IMR-90 (cell line): ENCODE measurements around the gene ECE2. TPM values are rescaled to one million over a fixed set of nuclear protein-coding genes. Genes with fewer than 3 reads are reported as not detected.

Experiments used
- ATAC-seq: fragments of 200-7000 bp; cut with Tn5 transposase; 2 replicates; pipeline ENCODE4 v1.9.1; 2020; ENCODE audit warnings: low read depth, mild to moderate bottlenecking, moderate library complexity
- BruUV-seq: library from RNA; stranded (reverse); fragments of 400-500 nt; replicated peaks from 2 replicates; lab custom pipeline; 2021; lab: Mats Ljungman, UMichigan
- CTCF ChIA-PET: fragments of 300-600 bp; formaldehyde crosslinking; extraction: SDS; loops from one replicate; lab custom pipeline; 2021; ENCODE audit warnings: antibody characterized with exemption; lab: Yijun Ruan, JAX
- POLR2A ChIA-PET: fragments of 300-600 bp; sonication (Branson Sonifier 250); formaldehyde crosslinking; loops from one replicate; lab custom pipeline; 2022; ENCODE audit warnings: antibody characterized with exemption; ENCODE audit not compliant: unreplicated experiment; lab: Charles Lee
- DNase-seq: peaks from one replicate; pipeline ENCODE4 v3.0.0; 2013
- H2AFZ ChIP-seq: replicated peaks from 2 replicates; pipeline ENCODE3; 2013; ENCODE audit warnings: low read length, mild to moderate bottlenecking; ENCODE audit not compliant: poor library complexity
- H2AK5ac ChIP-seq: 2 replicates; pipeline ENCODE4 v1.6.1; 2013; ENCODE audit warnings: low read depth, low read length, inconsistent platforms
- H2AK9ac ChIP-seq: replicated peaks from 2 replicates; pipeline ENCODE3; 2013; ENCODE audit warnings: mild to moderate bottlenecking, low read depth, low read length, moderate library complexity; ENCODE audit not compliant: poor library complexity
- H2BK120ac ChIP-seq: 2 replicates; pipeline ENCODE4 v1.6.1; 2013; ENCODE audit warnings: low read depth, low read length, inconsistent platforms
- H2BK15ac ChIP-seq: 3 replicates; pipeline ENCODE4 v1.6.1; 2013; ENCODE audit warnings: low read depth, low read length, inconsistent platforms
- H2BK20ac ChIP-seq: 2 replicates; pipeline ENCODE4 v1.6.1; 2013; ENCODE audit warnings: low read depth, mild to moderate bottlenecking, inconsistent platforms, low read length, moderate library complexity
- H2BK5ac ChIP-seq: 2 replicates; pipeline ENCODE4 v1.6.1; 2013; ENCODE audit warnings: mild to moderate bottlenecking, low read depth, low read length, inconsistent platforms; ENCODE audit not compliant: poor library complexity, severe bottlenecking
- H3K14ac ChIP-seq: replicated peaks from 2 replicates; pipeline ENCODE4 v1.6.1; 2013; ENCODE audit warnings: low read depth, low read length, inconsistent platforms
- H3K18ac ChIP-seq: 2 replicates; pipeline ENCODE4 v1.6.1; 2013; ENCODE audit warnings: low read depth, low read length, control low read depth
- H3K23ac ChIP-seq: 2 replicates; pipeline ENCODE4 v1.6.1; 2013; ENCODE audit warnings: low read depth, low read length, inconsistent platforms
- H3K27ac ChIP-seq: 2 replicates; pipeline ENCODE4 v1.5.1; 2013; ENCODE audit warnings: mild to moderate bottlenecking, control low read depth, low read length; ENCODE audit not compliant: insufficient read depth
- H3K27me3 ChIP-seq: 2 replicates; pipeline ENCODE4 v1.6.1; 2013; ENCODE audit warnings: low read length; ENCODE audit not compliant: control insufficient read depth, insufficient read depth
- H3K36me3 ChIP-seq: 2 replicates; pipeline ENCODE4 v1.6.1; 2013; ENCODE audit warnings: low read length, mixed read lengths; ENCODE audit not compliant: control insufficient read depth, insufficient read depth
- H3K4ac ChIP-seq: 2 replicates; pipeline ENCODE4 v1.6.1; 2013; ENCODE audit warnings: low read depth, low read length, inconsistent platforms
- H3K4me1 ChIP-seq: 2 replicates; pipeline ENCODE4 v1.6.1; 2013; ENCODE audit warnings: low read length, mixed read lengths; ENCODE audit not compliant: control insufficient read depth, insufficient read depth
- H3K4me2 ChIP-seq: 2 replicates; pipeline ENCODE4 v1.6.1; 2013; ENCODE audit warnings: low read depth, mild to moderate bottlenecking, control low read depth, low read length, moderate library complexity
- H3K4me3 ChIP-seq: 2 replicates; pipeline ENCODE4 v1.5.1; 2013; ENCODE audit warnings: low read depth, mild to moderate bottlenecking, control low read depth, low read length, moderate library complexity; ENCODE audit not compliant: insufficient read depth
- H3K56ac ChIP-seq: 2 replicates; pipeline ENCODE4 v1.6.1; 2013; ENCODE audit warnings: low read length, inconsistent platforms; ENCODE audit not compliant: insufficient read depth; ENCODE audit errors: extremely low read depth
- H3K79me1 ChIP-seq, 2 experiments: 2 replicates each; pipeline ENCODE4 v1.6.1; 2013; ENCODE audit warnings: low read length in 2 of 2, inconsistent platforms in 1 of 2, low read depth in 1 of 2
- H3K9ac ChIP-seq: 2 replicates; pipeline ENCODE4 v1.6.1; 2013; ENCODE audit warnings: low read depth, low read length, control low read depth
- H3K9me1 ChIP-seq: 2 replicates; pipeline ENCODE4 v1.6.1; 2013; ENCODE audit warnings: low read length, inconsistent platforms; ENCODE audit not compliant: insufficient read depth
- H3K9me3 ChIP-seq: 2 replicates; pipeline ENCODE4 v1.6.1; 2013; ENCODE audit warnings: low read length; ENCODE audit not compliant: control insufficient read depth, insufficient read depth
- H4K20me1 ChIP-seq: 2 replicates; pipeline ENCODE4 v1.6.1; 2013; ENCODE audit warnings: low read length, inconsistent platforms; ENCODE audit not compliant: insufficient read depth
- H4K5ac ChIP-seq: 2 replicates; pipeline ENCODE4 v1.6.1; 2013; ENCODE audit warnings: mild to moderate bottlenecking, low read depth, low read length, control low read depth
- H4K8ac ChIP-seq, 2 experiments: 2 replicates each; pipeline ENCODE4 v1.6.1; 2013; ENCODE audit warnings: low read depth in 2 of 2, low read length in 2 of 2, control low read depth in 1 of 2, inconsistent platforms in 1 of 2
- H4K91ac ChIP-seq: 2 replicates; pipeline ENCODE4 v1.6.1; 2013; ENCODE audit warnings: low read depth, low read length, inconsistent platforms; ENCODE audit not compliant: insufficient read depth
- BHLHE40 ChIP-seq: fragments of 150-350 bp; IDR thresholded peaks from 2 replicates; pipeline ENCODE4 v1.6.1; 2016; ENCODE audit warnings: mild to moderate bottlenecking, low read depth, low read length
- CEBPB ChIP-seq: IDR thresholded peaks from 2 replicates; pipeline ENCODE4 v1.6.1; 2012; ENCODE audit warnings: low read depth, low read length, improper control_type of control experiment
- CHD1 ChIP-seq: IDR thresholded peaks from 2 replicates; pipeline ENCODE4 v1.6.1; 2012; ENCODE audit warnings: low read depth, low read length, improper control_type of control experiment
- CTCF ChIP-seq: conservative IDR thresholded peaks from 2 replicates; pipeline ENCODE4 v1.5.1; 2012; ENCODE audit warnings: mild to moderate bottlenecking, low read depth, low read length, improper control_type of control experiment
- ELK1 ChIP-seq: fragments of 150-350 bp; IDR thresholded peaks from 2 replicates; pipeline ENCODE4 v1.6.1; 2016; ENCODE audit warnings: low read depth, mild to moderate bottlenecking, low read length, moderate library complexity, borderline replicate concordance
- FOS ChIP-seq: fragments of 150-350 bp; IDR thresholded peaks from 2 replicates; pipeline ENCODE4 v1.6.1; 2016; ENCODE audit warnings: low read depth, low read length
- MAFK ChIP-seq: IDR thresholded peaks from 2 replicates; pipeline ENCODE4 v1.6.1; 2012; ENCODE audit warnings: low read depth, low read length, improper control_type of control experiment
- MAZ ChIP-seq: IDR thresholded peaks from 2 replicates; pipeline ENCODE4 v1.6.1; 2012; ENCODE audit warnings: low read depth, mild to moderate bottlenecking, low read length, improper control_type of control experiment, moderate library complexity, borderline replicate concordance
- MXI1 ChIP-seq: IDR thresholded peaks from 2 replicates; pipeline ENCODE4 v1.6.1; 2012; ENCODE audit warnings: low read depth, mild to moderate bottlenecking, low read length, moderate library complexity, borderline replicate concordance
- NFE2L2 ChIP-seq: fragments of 150-350 bp; IDR thresholded peaks from 2 replicates; pipeline ENCODE4 v1.6.1; 2016; ENCODE audit warnings: low read depth, mild to moderate bottlenecking, low read length
- POLR2A ChIP-seq: IDR thresholded peaks from 2 replicates; pipeline ENCODE4 v1.6.1; 2012; ENCODE audit warnings: mild to moderate bottlenecking, low read depth, low read length
- RAD21 ChIP-seq: IDR thresholded peaks from 2 replicates; pipeline ENCODE4 v1.6.1; 2012; ENCODE audit warnings: low read length, improper control_type of control experiment
- RCOR1 ChIP-seq: IDR thresholded peaks from 2 replicates; pipeline ENCODE4 v1.6.1; 2012; ENCODE audit warnings: mild to moderate bottlenecking, low read length, improper control_type of control experiment; ENCODE audit not compliant: insufficient replicate concordance
- RFX5 ChIP-seq: IDR thresholded peaks from 2 replicates; pipeline ENCODE4 v1.8.0; 2012; ENCODE audit warnings: low read depth, mild to moderate bottlenecking, low read length, moderate library complexity
- SMC3 ChIP-seq: fragments of 150-350 bp; IDR thresholded peaks from 2 replicates; pipeline ENCODE4 v1.6.1; 2016; ENCODE audit warnings: low read depth, mild to moderate bottlenecking, antibody characterized with exemption, low read length, moderate library complexity
- WGBS, 2 experiments: methylation state at CpG; one replicate each; pipeline versions ENCODE4 v1.1.5 to v1.1.7; 2013; ENCODE audit warnings: missing lambda C conversion rate in 2 of 2; ENCODE audit not compliant: insufficient read length in 1 of 2; ENCODE audit errors: extremely low coverage in 2 of 2; 5-methylcytosine and 5-hydroxymethylcytosine counted together
- dilution Hi-C: fragments of 300-500 bp; cut with HindIII; formaldehyde crosslinking; loops from one replicate; pipeline ENCODE4 v1.14.3; 2018; ENCODE audit warnings: low sequenced_read_pairs; ENCODE audit not compliant: unreplicated experiment
- in situ Hi-C: fragments of 300-500 bp; cut with MboI; formaldehyde crosslinking; loops from 3 replicates; pipeline ENCODE4 v1.14.3; 2019; ENCODE audit warnings: low sequenced_read_pairs, inconsistent platforms, mixed read lengths
- intact Hi-C: fragments of 100-400 bp; cut with micrococcal nuclease; formaldehyde crosslinking; loops from 2 replicates; pipeline ENCODE4 v1.10.0; 2022
- polyA plus RNA-seq, 3 experiments: library from polyadenylated mRNA; depleted of rRNA; stranded (reverse); fragments of >200 nt; gene quantifications; 2 replicates each; pipeline ENCODE4 v1.2.3, GENCODE V29; 2012; ENCODE audit warnings: low replicate concordance in 1 of 3
- total RNA-seq: library from RNA; depleted of rRNA; stranded (reverse); fragments of >200 nt; gene quantifications from 2 replicates; pipeline ENCODE4 v1.2.3, GENCODE V29; 2012
- TF ChIP-seq, protein P1 (sequence below): fragments of 150-350 bp; IDR thresholded peaks from 2 replicates; pipeline ENCODE4 v1.6.1; 2017; ENCODE audit warnings: mild to moderate bottlenecking, antibody characterized with exemption, low read length, low read depth

Gene ECE2
- total and polyA plus RNA-seq, 2 of the 4 experiments (the other 2 are of a cell fraction), result not detected

GRCh38 chr3:184295771-184296170 is 19.9 kb downstream of the ECE2 start:
- TF ChIP-seq MXI1, result no peak
- TF ChIP-seq, protein P1, sequence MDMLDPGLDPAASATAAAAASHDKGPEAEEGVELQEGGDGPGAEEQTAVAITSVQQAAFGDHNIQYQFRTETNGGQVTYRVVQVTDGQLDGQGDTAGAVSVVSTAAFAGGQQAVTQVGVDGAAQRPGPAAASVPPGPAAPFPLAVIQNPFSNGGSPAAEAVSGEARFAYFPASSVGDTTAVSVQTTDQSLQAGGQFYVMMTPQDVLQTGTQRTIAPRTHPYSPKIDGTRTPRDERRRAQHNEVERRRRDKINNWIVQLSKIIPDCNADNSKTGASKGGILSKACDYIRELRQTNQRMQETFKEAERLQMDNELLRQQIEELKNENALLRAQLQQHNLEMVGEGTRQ, result no peak
- TF ChIP-seq CTCF, result no peak
- TF ChIP-seq RAD21, result no peak
- TF ChIP-seq MAZ, result no peak
- no peak for TF ChIP-seq MAFK
- TF ChIP-seq CEBPB, result no peak
- no peak for TF ChIP-seq RFX5
- TF ChIP-seq POLR2A, result no peak
- no peak for TF ChIP-seq FOS
- no peak for TF ChIP-seq RCOR1
- no peak for TF ChIP-seq NFE2L2
- no peak for TF ChIP-seq ELK1
- TF ChIP-seq SMC3, result no peak
- TF ChIP-seq BHLHE40, result no peak
- no peak for TF ChIP-seq CHD1
- H3K14ac ChIP-seq, result no peak overlapping the region
- no peak overlapping the region for H4K91ac ChIP-seq

More at GRCh38 chr3:184295771-184296170, 19.9 kb downstream of the ECE2 start:
- H3K27ac ChIP-seq, result no peak overlapping the region
- H2AFZ ChIP-seq, result no peak overlapping the region
- H3K4me1 ChIP-seq, result peaks cover 2% of the 10 kb centered on the region; the same call in 1 of the 2 replicates
- no peak for ATAC-seq
- no peak overlapping the region for H4K8ac ChIP-seq
- no peaks in the 10 kb centered on the region for H3K9me1 ChIP-seq
- H3K23ac ChIP-seq, result no peak overlapping the region
- no peak overlapping the region for H3K18ac ChIP-seq
- H2AK5ac ChIP-seq, result no peak overlapping the region
- H3K27me3 ChIP-seq, result peaks cover 14% of the 10 kb centered on the region; the same call in 1 of the 2 replicates
- no peak overlapping the region for H3K4ac ChIP-seq
- peaks cover 0 to 17% of the 10 kb centered on the region in 2 experiments; a peak in 2 of 4 replicates for H3K79me1 ChIP-seq
- no peak overlapping the region for H3K4me3 ChIP-seq
- H2BK20ac ChIP-seq, result no peak overlapping the region
- in situ Hi-C loops (no loop called here), dilution Hi-C loops (no loop called here), intact Hi-C loops (no loop called here)
- no peaks in the 10 kb centered on the region for H3K9me3 ChIP-seq
- no peak overlapping the region for H3K9ac ChIP-seq
- H3K56ac ChIP-seq, result no peak overlapping the region
- H3K4me2 ChIP-seq, result no peak overlapping the region
- H4K5ac ChIP-seq, result no peak overlapping the region
- H2BK5ac ChIP-seq, result no peak overlapping the region
- POLR2A ChIA-PET, result no interaction called here
- no peak overlapping the region for H2BK120ac ChIP-seq
- CTCF ChIA-PET, result interaction anchor here (0.6 to 0.7 kb wide), 2 partner anchors 278 to 1473 kb away, joined by 4 read pairs; no protein-coding TSS in a partner anchor
- no TSS peak for BruUV-seq
- no CpG with 5 or more reads among the region's 3 CpGs for WGBS, 2 experiments
- peaks cover 16% of the 10 kb centered on the region for H4K20me1 ChIP-seq
- DNase-seq, result no peak
- H2AK9ac ChIP-seq, result no peak overlapping the region
- H2BK15ac ChIP-seq, result no peak overlapping the region
- peaks cover 2% of the 10 kb centered on the region; the same call in 1 of the 2 replicates for H3K36me3 ChIP-seq
